Measurements from ENCODE around the gene CDK5RAP2.

DNA sequence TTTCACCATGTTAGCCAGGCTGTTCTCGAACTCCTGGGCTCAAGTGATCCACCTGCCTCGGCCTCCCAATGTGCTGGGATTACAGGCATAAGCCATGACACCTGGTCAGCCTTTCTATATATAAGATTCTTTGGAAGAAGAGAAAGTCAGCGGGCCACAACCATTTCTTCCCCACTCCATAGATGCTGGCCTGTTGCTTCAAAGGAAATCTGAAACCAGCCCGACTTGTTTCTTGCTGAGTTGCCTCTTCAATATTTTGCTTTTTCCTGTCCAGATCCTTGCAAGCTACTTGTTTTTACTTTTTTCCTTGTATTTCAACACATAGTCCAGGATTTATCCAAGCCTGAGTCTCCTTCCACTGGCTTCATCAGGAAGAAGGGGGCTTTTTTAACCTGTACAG lies 219.5 kb downstream of the CDK5RAP2 start:
- TF ChIP-seq CTCF (IDR thresholded peaks at IDR 0.05) (no peak), POLR2A (IDR thresholded peaks at IDR 0.05) (no peak)
